Measurements from ENCODE around the gene MPV17L.
"Not testable (repeated sequence)": the region's sequence is repeated elsewhere in the genome, so short reads cannot be mapped to it uniquely, and the experiment has no call there.

MPV17L gene

GRCh38 chr16:15393025-15393424 lies 2.5 kb upstream of the MPV17L start:
- H3K27ac ChIP-seq (ENCODE audit: low read depth, low read length, severe bottlenecking); H3K9me3 ChIP-seq (ENCODE audit: control insufficient read depth, low read length); H3K4me3 ChIP-seq (ENCODE audit: extremely low read depth, insufficient read depth, low read length, poor library complexity, severe bottlenecking); H3K4me1 ChIP-seq (ENCODE audit: control insufficient read depth, insufficient read depth, low read length, poor library complexity, severe bottlenecking); H3K36me3 ChIP-seq (ENCODE audit: control insufficient read depth, insufficient read depth, low read length): not testable (repeated sequence)
- WGBS, 2 experiments (ENCODE audit: insufficient coverage in 2 of 2), result 90% methylated on average over 2 of the region's 8 CpGs; no CpG with 5 or more reads in 1 of the 2 experiments

- not testable (repeated sequence) for H3K36me3 ChIP-seq (ENCODE audit: control insufficient read depth, insufficient read depth, low read length); H3K4me3 ChIP-seq (ENCODE audit: extremely low read depth, insufficient read depth, low read length, poor library complexity, severe bottlenecking); H3K9me3 ChIP-seq (ENCODE audit: control insufficient read depth, low read length); H3K4me1 ChIP-seq (ENCODE audit: control insufficient read depth, insufficient read depth, low read length, poor library complexity, severe bottlenecking); H3K27ac ChIP-seq (ENCODE audit: low read depth, low read length, severe bottlenecking)
- WGBS, 2 experiments (ENCODE audit: insufficient coverage in 2 of 2), result 83 to 85% methylated on average over 6 to 8 of the region's 8 CpGs
Measured at GRCh38 chr16:15396509-15396829, 915 bp downstream of the MPV17L start.

GRCh38 chr16:15396948-15397594 lies 1.5 kb downstream of the MPV17L start:
- Histone ChIP-seq H3K4me1 (ENCODE audit: control insufficient read depth, insufficient read depth, low read length, poor library complexity, severe bottlenecking) (no peaks in the 10 kb centered on the region), H3K27ac (ENCODE audit: low read depth, low read length, severe bottlenecking) (no peak overlapping the region), H3K4me3 (ENCODE audit: extremely low read depth, insufficient read depth, low read length, poor library complexity, severe bottlenecking) (no peak overlapping the region), H3K36me3 (ENCODE audit: control insufficient read depth, insufficient read depth, low read length) (no peaks in the 10 kb centered on the region), H3K9me3 (ENCODE audit: control insufficient read depth, low read length) (no peaks in the 10 kb centered on the region)
- 92 to 95% methylated on average over 8 to 11 of the region's 11 CpGs for WGBS, 2 experiments (ENCODE audit: insufficient coverage in 2 of 2)

- Histone ChIP-seq H3K36me3 (ENCODE audit: control insufficient read depth, insufficient read depth, low read length) (no peaks in the 10 kb centered on the region), H3K9me3 (ENCODE audit: control insufficient read depth, low read length) (no peaks in the 10 kb centered on the region), H3K4me1 (ENCODE audit: control insufficient read depth, insufficient read depth, low read length, poor library complexity, severe bottlenecking) (no peaks in the 10 kb centered on the region), H3K27ac (ENCODE audit: low read depth, low read length, severe bottlenecking) (no peak overlapping the region), H3K4me3 (ENCODE audit: extremely low read depth, insufficient read depth, low read length, poor library complexity, severe bottlenecking) (no peak overlapping the region)
- WGBS, 2 experiments (ENCODE audit: insufficient coverage in 2 of 2), result 91 to 98% methylated on average over 7 of the region's 14 CpGs
Measured at GRCh38 chr16:15398618-15399316, 3.2 kb downstream of the MPV17L start.

- Histone ChIP-seq H3K9me3 (ENCODE audit: control insufficient read depth, low read length) (no peaks in the 10 kb centered on the region), H3K4me1 (ENCODE audit: control insufficient read depth, insufficient read depth, low read length, poor library complexity, severe bottlenecking) (no peaks in the 10 kb centered on the region), H3K27ac (ENCODE audit: low read depth, low read length, severe bottlenecking) (no peak overlapping the region), H3K4me3 (ENCODE audit: extremely low read depth, insufficient read depth, low read length, poor library complexity, severe bottlenecking) (no peak overlapping the region), H3K36me3 (ENCODE audit: control insufficient read depth, insufficient read depth, low read length) (no peaks in the 10 kb centered on the region)
- WGBS, 2 experiments (ENCODE audit: insufficient coverage in 2 of 2), result 79 to 96% methylated on average over 3 of the region's 3 CpGs
Measured at GRCh38 chr16:15399317-15399716, 3.8 kb downstream of the MPV17L start.

- not testable (repeated sequence) for H3K36me3 ChIP-seq (ENCODE audit: control insufficient read depth, insufficient read depth, low read length); H3K27ac ChIP-seq (ENCODE audit: low read depth, low read length, severe bottlenecking); H3K4me3 ChIP-seq (ENCODE audit: extremely low read depth, insufficient read depth, low read length, poor library complexity, severe bottlenecking); H3K4me1 ChIP-seq (ENCODE audit: control insufficient read depth, insufficient read depth, low read length, poor library complexity, severe bottlenecking); H3K9me3 ChIP-seq (ENCODE audit: control insufficient read depth, low read length)
- 96 to 97% methylated on average over 4 of the region's 6 CpGs for WGBS, 2 experiments (ENCODE audit: insufficient coverage in 2 of 2)
Measured at GRCh38 chr16:15400314-15400713, 4.8 kb downstream of the MPV17L start.

GRCh38 chr16:15401972-15402371 lies 6.4 kb downstream of the MPV17L start:
- Histone ChIP-seq H3K27ac (ENCODE audit: low read depth, low read length, severe bottlenecking) (no peak overlapping the region), H3K36me3 (ENCODE audit: control insufficient read depth, insufficient read depth, low read length) (no peaks in the 10 kb centered on the region), H3K9me3 (ENCODE audit: control insufficient read depth, low read length) (no peaks in the 10 kb centered on the region), H3K4me1 (ENCODE audit: control insufficient read depth, insufficient read depth, low read length, poor library complexity, severe bottlenecking) (no peaks in the 10 kb centered on the region), H3K4me3 (ENCODE audit: extremely low read depth, insufficient read depth, low read length, poor library complexity, severe bottlenecking) (no peak overlapping the region)
- WGBS, 2 experiments (ENCODE audit: insufficient coverage in 2 of 2), result 67% methylated on average over 1 of the region's 3 CpGs; no CpG with 5 or more reads in 1 of the 2 experiments

- Histone ChIP-seq H3K4me1 (ENCODE audit: control insufficient read depth, insufficient read depth, low read length, poor library complexity, severe bottlenecking) (no peaks in the 10 kb centered on the region), H3K9me3 (ENCODE audit: control insufficient read depth, low read length) (no peaks in the 10 kb centered on the region), H3K4me3 (ENCODE audit: extremely low read depth, insufficient read depth, low read length, poor library complexity, severe bottlenecking) (no peak overlapping the region), H3K27ac (ENCODE audit: low read depth, low read length, severe bottlenecking) (no peak overlapping the region), H3K36me3 (ENCODE audit: control insufficient read depth, insufficient read depth, low read length) (no peaks in the 10 kb centered on the region)
- WGBS, 2 experiments (ENCODE audit: insufficient coverage in 2 of 2), result 93% methylated on average over 8 to 9 of the region's 9 CpGs
Measured at GRCh38 chr16:15403392-15403995, 7.9 kb downstream of the MPV17L start.

GRCh38 chr16:15404091-15404490 lies 8.5 kb downstream of the MPV17L start:
- H3K27ac ChIP-seq (ENCODE audit: low read depth, low read length, severe bottlenecking); H3K4me3 ChIP-seq (ENCODE audit: extremely low read depth, insufficient read depth, low read length, poor library complexity, severe bottlenecking); H3K9me3 ChIP-seq (ENCODE audit: control insufficient read depth, low read length); H3K36me3 ChIP-seq (ENCODE audit: control insufficient read depth, insufficient read depth, low read length); H3K4me1 ChIP-seq (ENCODE audit: control insufficient read depth, insufficient read depth, low read length, poor library complexity, severe bottlenecking): not testable (repeated sequence)
- WGBS, 2 experiments (ENCODE audit: insufficient coverage in 2 of 2), result 97 to 98% methylated on average over 3 of the region's 3 CpGs

GRCh38 chr16:15404792-15405191 lies 9.2 kb downstream of the MPV17L start:
- H3K4me1 ChIP-seq (ENCODE audit: control insufficient read depth, insufficient read depth, low read length, poor library complexity, severe bottlenecking), result no peaks in the 10 kb centered on the region
- H3K27ac ChIP-seq (ENCODE audit: low read depth, low read length, severe bottlenecking), result no peak overlapping the region
- H3K36me3 ChIP-seq (ENCODE audit: control insufficient read depth, insufficient read depth, low read length), result no peaks in the 10 kb centered on the region
- H3K9me3 ChIP-seq (ENCODE audit: control insufficient read depth, low read length), result no peaks in the 10 kb centered on the region
- WGBS, 2 experiments (ENCODE audit: insufficient coverage in 2 of 2), result 70 to 87% methylated on average over 3 of the region's 4 CpGs
- H3K4me3 ChIP-seq (ENCODE audit: extremely low read depth, insufficient read depth, low read length, poor library complexity, severe bottlenecking), result no peak overlapping the region

GRCh38 chr16:15407756-15408155 lies 12.2 kb downstream of the MPV17L start:
- not testable (repeated sequence) for H3K9me3 ChIP-seq (ENCODE audit: control insufficient read depth, low read length); H3K36me3 ChIP-seq (ENCODE audit: control insufficient read depth, insufficient read depth, low read length); H3K4me3 ChIP-seq (ENCODE audit: extremely low read depth, insufficient read depth, low read length, poor library complexity, severe bottlenecking); H3K27ac ChIP-seq (ENCODE audit: low read depth, low read length, severe bottlenecking); H3K4me1 ChIP-seq (ENCODE audit: control insufficient read depth, insufficient read depth, low read length, poor library complexity, severe bottlenecking)
- 92 to 100% methylated on average over 2 to 4 of the region's 4 CpGs for WGBS, 2 experiments (ENCODE audit: insufficient coverage in 2 of 2)

All from mesodermal cell (in vitro differentiated cells).